Astrocyte (in vitro differentiated cells and primary cell): ENCODE results near the gene AREG. TPM values are rescaled to one million over a fixed set of nuclear protein-coding genes. Genes with fewer than 3 reads are reported as not detected.
A peak's percentile ranks its signal among the peaks of the same experiment; 100 is the strongest.

ENCODE experiments used
- DNase-seq: peaks from one replicate; pipeline ENCODE4 v3.0.0-alpha.2; 2010; ENCODE audit warnings: low read depth
- FAIRE-seq: peaks from 2 replicates; lab custom pipeline; 2011; peaks lifted over from hg19 to GRCh38; lab: Jason Lieb, UNC
- H2AFZ ChIP-seq: 2 replicates; pipeline ENCODE4 v1.6.0; 2012; ENCODE audit warnings: low read depth, low read length, inconsistent platforms
- H3K27ac ChIP-seq: 2 replicates; pipeline ENCODE4 v1.5.1; 2011; ENCODE audit warnings: low read depth, low read length, inconsistent platforms
- H3K27me3 ChIP-seq: 2 replicates; pipeline ENCODE4 v1.6.0; 2011; ENCODE audit warnings: low read length, inconsistent platforms; ENCODE audit not compliant: insufficient read depth
- H3K36me3 ChIP-seq: 2 replicates; pipeline ENCODE4 v1.5.1; 2011; ENCODE audit warnings: low read length, inconsistent platforms; ENCODE audit not compliant: insufficient read depth
- H3K4me1 ChIP-seq: 2 replicates; pipeline ENCODE4 v1.5.1; 2011; ENCODE audit warnings: low read length, inconsistent platforms; ENCODE audit not compliant: insufficient read depth
- H3K4me2 ChIP-seq: 2 replicates; pipeline ENCODE4 v1.6.0; 2012; ENCODE audit warnings: low read length, inconsistent platforms
- H3K4me3 ChIP-seq: 2 replicates; pipeline ENCODE4 v1.5.1; 2011; ENCODE audit warnings: low read depth, mild to moderate bottlenecking, low read length, inconsistent platforms; ENCODE audit not compliant: insufficient read depth
- H3K79me2 ChIP-seq: 2 replicates; pipeline ENCODE4 v1.6.0; 2012; ENCODE audit warnings: mild to moderate bottlenecking, low read length, inconsistent platforms; ENCODE audit not compliant: insufficient read depth
- H3K9ac ChIP-seq: 2 replicates; pipeline ENCODE4 v1.6.0; 2012; ENCODE audit warnings: mild to moderate bottlenecking, low read length, inconsistent platforms
- H3K9me3 ChIP-seq: 2 replicates; pipeline ENCODE4 v1.5.1; 2012; ENCODE audit warnings: low read depth, mild to moderate bottlenecking, low read length, inconsistent platforms; ENCODE audit not compliant: insufficient read depth
- H4K20me1 ChIP-seq: 2 replicates; pipeline ENCODE4 v1.6.0; 2012; ENCODE audit warnings: low read length, inconsistent platforms; ENCODE audit not compliant: insufficient read depth
- H3K27ac Mint-ChIP-seq: one replicate; pipeline ENCODE4 v1.8.0; 2021; ENCODE audit warnings: mild to moderate bottlenecking, mixed read lengths; ENCODE audit not compliant: unreplicated experiment
- H3K27me3 Mint-ChIP-seq: one replicate; pipeline ENCODE4 v1.8.0; 2021; ENCODE audit warnings: low read depth, mixed read lengths; ENCODE audit not compliant: unreplicated experiment
- H3K36me3 Mint-ChIP-seq: one replicate; pipeline ENCODE4 v1.8.0; 2021; ENCODE audit warnings: low read depth, mixed read lengths; ENCODE audit not compliant: unreplicated experiment
- H3K4me1 Mint-ChIP-seq: one replicate; pipeline ENCODE4 v1.8.0; 2021; ENCODE audit warnings: low read depth, mixed read lengths; ENCODE audit not compliant: unreplicated experiment
- H3K4me3 Mint-ChIP-seq: one replicate; pipeline ENCODE4 v1.8.0; 2021; ENCODE audit warnings: mild to moderate bottlenecking, moderate library complexity, mixed read lengths; ENCODE audit not compliant: unreplicated experiment
- H3K9me3 Mint-ChIP-seq: one replicate; pipeline ENCODE4 v1.8.0; 2021; ENCODE audit warnings: mild to moderate bottlenecking, mixed read lengths; ENCODE audit not compliant: unreplicated experiment
- EZH2 ChIP-seq: IDR thresholded peaks from 2 replicates; pipeline ENCODE4 v1.6.1; 2012; ENCODE audit warnings: mild to moderate bottlenecking, low read length, inconsistent platforms; ENCODE audit not compliant: insufficient read depth
- total RNA-seq: library from RNA; stranded (reverse); gene quantifications from 2 replicates; pipeline ENCODE4 v1.2.1, GENCODE V29; 2021
- TF ChIP-seq, protein P1 (sequence below): IDR thresholded peaks from 2 replicates; pipeline ENCODE4 v1.5.1; 2011; ENCODE audit warnings: low read depth, mild to moderate bottlenecking, inconsistent platforms, low read length, moderate library complexity; ENCODE audit not compliant: insufficient read depth

Gene AREG
- total RNA-seq, 1 donor from 2014 or later: 1.5 TPM

DNA sequence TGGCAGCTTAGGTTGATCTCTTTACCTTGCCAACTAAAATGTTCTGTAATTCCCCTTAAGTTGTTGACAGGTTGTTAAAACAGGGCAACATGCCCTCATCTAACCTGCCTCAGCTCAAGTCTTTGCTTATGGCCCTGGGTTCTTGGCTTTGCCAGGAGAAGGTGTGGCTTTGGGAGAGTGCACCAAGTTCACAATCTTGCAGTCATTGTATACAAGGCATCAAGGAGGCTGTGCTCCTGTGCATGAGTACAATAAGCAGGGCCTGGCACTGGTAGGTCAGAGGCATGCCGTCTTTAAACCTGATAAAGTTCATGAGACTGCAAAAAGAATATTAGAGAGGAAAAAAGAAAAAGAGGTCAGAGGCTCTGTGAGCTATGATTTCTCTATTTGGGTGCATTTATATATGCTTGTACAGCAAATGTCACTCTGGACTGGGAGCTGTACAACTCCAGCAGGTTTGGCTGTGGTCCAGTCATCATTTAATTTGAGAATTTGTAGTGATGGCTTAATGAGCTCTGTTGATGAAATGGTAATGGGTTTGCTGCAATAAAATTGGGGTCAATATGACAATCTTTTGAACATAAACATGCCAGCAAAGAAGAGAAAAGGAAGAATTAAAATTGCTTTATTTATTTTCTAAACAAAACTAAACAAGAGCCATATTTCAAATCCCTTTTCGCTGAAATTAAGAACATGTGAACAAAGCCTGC is 30.3 kb downstream of the AREG start:
- Histone ChIP-seq H3K9ac (no peak overlapping the region), H3K27ac (no peak overlapping the region), H3K9me3 (no peaks in the 10 kb centered on the region), H3K27me3 (no peaks in the 10 kb centered on the region), H3K79me2 (no peaks in the 10 kb centered on the region), H4K20me1 (no peaks in the 10 kb centered on the region), H3K4me3 (no peak overlapping the region), H3K36me3 (no peaks in the 10 kb centered on the region), H3K4me1 (peaks cover 21% of the 10 kb centered on the region), H3K4me2 (no peak overlapping the region), H2AFZ (no peak overlapping the region)
- peak; percentile 60 for FAIRE-seq
- no peak for TF ChIP-seq EZH2
- TF ChIP-seq, protein P1, sequence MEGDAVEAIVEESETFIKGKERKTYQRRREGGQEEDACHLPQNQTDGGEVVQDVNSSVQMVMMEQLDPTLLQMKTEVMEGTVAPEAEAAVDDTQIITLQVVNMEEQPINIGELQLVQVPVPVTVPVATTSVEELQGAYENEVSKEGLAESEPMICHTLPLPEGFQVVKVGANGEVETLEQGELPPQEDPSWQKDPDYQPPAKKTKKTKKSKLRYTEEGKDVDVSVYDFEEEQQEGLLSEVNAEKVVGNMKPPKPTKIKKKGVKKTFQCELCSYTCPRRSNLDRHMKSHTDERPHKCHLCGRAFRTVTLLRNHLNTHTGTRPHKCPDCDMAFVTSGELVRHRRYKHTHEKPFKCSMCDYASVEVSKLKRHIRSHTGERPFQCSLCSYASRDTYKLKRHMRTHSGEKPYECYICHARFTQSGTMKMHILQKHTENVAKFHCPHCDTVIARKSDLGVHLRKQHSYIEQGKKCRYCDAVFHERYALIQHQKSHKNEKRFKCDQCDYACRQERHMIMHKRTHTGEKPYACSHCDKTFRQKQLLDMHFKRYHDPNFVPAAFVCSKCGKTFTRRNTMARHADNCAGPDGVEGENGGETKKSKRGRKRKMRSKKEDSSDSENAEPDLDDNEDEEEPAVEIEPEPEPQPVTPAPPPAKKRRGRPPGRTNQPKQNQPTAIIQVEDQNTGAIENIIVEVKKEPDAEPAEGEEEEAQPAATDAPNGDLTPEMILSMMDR: no peak
- Mint-ChIP-seq H3K27me3 (no peaks in the 10 kb centered on the region), H3K27ac (peak overlapping the region; percentile 41), H3K36me3 (no peaks in the 10 kb centered on the region), H3K4me3 (no peak overlapping the region), H3K4me1 (peaks cover 26% of the 10 kb centered on the region), H3K9me3 (no peaks in the 10 kb centered on the region)
- no peak for DNase-seq

DNA sequence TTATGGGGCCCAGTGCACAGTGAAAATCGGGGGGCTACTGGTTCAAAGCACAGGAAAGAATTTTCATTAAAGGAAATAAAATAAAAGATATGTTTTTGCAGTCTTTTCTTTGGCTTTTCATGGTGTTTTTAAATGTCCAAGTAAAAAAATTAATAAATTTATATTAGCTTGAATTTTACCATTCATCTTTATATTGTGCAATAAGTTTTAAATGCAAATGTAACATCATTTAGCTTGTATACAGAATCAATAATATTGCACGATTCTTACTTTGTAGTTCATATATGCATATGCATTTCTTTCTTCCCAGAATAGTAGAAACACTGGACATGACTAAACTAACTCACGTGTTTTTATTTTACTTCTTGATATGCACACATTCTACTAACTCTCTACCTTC is 31.0 kb downstream of the AREG start:
- DNase-seq (no peak), FAIRE-seq (no peak)
- no peaks in the 10 kb centered on the region for H3K9me3 Mint-ChIP-seq
- H3K36me3 ChIP-seq: no peaks in the 10 kb centered on the region
- H3K79me2 ChIP-seq: no peaks in the 10 kb centered on the region
- peaks cover 26% of the 10 kb centered on the region for H3K4me1 Mint-ChIP-seq
- H3K27me3 Mint-ChIP-seq: peaks cover 3% of the 10 kb centered on the region
- H3K4me3 ChIP-seq: no peak overlapping the region
- no peaks in the 10 kb centered on the region for H3K36me3 Mint-ChIP-seq
- no peak overlapping the region for H3K27ac ChIP-seq
- H3K4me2 ChIP-seq: no peak overlapping the region
- peaks cover 21% of the 10 kb centered on the region for H3K4me1 ChIP-seq
- H3K4me3 Mint-ChIP-seq: no peak overlapping the region
- TF ChIP-seq, protein P1: no peak
- TF ChIP-seq EZH2: no peak
- no peak overlapping the region for H3K9ac ChIP-seq
- H2AFZ ChIP-seq: no peak overlapping the region
- no peak overlapping the region for H3K27ac Mint-ChIP-seq
- no peaks in the 10 kb centered on the region for H3K27me3 ChIP-seq
- no peaks in the 10 kb centered on the region for H3K9me3 ChIP-seq
- no peaks in the 10 kb centered on the region for H4K20me1 ChIP-seq

DNA sequence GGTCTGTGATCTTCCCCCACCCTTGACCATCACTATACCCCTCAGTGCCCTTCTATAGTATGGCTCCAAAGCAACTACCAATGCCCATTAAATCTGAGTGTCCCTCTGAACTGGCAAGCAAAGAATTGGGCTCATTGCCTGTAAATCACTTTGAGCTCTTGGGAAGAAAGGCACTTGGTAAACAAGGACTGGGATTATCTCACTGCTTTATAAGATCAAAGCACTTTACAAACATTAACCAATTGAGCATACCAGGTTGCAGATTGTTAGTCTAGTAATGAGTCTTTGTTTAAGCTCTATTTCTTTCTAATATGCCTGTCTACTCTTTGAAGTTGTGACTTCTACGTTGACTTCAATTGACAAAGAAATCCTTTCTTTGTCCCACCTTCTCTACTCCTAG is 34.1 kb downstream of the AREG start:
- Mint-ChIP-seq H3K27ac (no peak overlapping the region), H3K9me3 (no peaks in the 10 kb centered on the region), H3K4me1 (peaks cover 13% of the 10 kb centered on the region), H3K27me3 (peaks cover 3% of the 10 kb centered on the region), H3K36me3 (no peaks in the 10 kb centered on the region), H3K4me3 (no peak overlapping the region)
- peaks cover 10% of the 10 kb centered on the region for H3K4me1 ChIP-seq
- H3K27me3 ChIP-seq: no peaks in the 10 kb centered on the region
- H3K9ac ChIP-seq: no peak overlapping the region
- H3K27ac ChIP-seq: no peak overlapping the region
- DNase-seq (no peak), FAIRE-seq (no peak)
- no peaks in the 10 kb centered on the region for H3K79me2 ChIP-seq
- TF ChIP-seq, protein P1: no peak
- no peak for TF ChIP-seq EZH2
- no peak overlapping the region for H2AFZ ChIP-seq
- H3K9me3 ChIP-seq: no peaks in the 10 kb centered on the region
- H3K4me3 ChIP-seq: no peak overlapping the region
- no peaks in the 10 kb centered on the region for H3K36me3 ChIP-seq
- H3K4me2 ChIP-seq: no peak overlapping the region
- H4K20me1 ChIP-seq: no peaks in the 10 kb centered on the region
